Fibroblast of skin of scalp (primary cell): ENCODE results near the gene SCN8A.
"Not testable (repeated sequence)": the region's sequence is repeated elsewhere in the genome, so short reads cannot be mapped to it uniquely, and the experiment has no call there.

Source experiments
- DNase-seq: peaks from one replicate; pipeline ENCODE4 v3.0.0-alpha.2; 2013

The SCN8A gene

DNA sequence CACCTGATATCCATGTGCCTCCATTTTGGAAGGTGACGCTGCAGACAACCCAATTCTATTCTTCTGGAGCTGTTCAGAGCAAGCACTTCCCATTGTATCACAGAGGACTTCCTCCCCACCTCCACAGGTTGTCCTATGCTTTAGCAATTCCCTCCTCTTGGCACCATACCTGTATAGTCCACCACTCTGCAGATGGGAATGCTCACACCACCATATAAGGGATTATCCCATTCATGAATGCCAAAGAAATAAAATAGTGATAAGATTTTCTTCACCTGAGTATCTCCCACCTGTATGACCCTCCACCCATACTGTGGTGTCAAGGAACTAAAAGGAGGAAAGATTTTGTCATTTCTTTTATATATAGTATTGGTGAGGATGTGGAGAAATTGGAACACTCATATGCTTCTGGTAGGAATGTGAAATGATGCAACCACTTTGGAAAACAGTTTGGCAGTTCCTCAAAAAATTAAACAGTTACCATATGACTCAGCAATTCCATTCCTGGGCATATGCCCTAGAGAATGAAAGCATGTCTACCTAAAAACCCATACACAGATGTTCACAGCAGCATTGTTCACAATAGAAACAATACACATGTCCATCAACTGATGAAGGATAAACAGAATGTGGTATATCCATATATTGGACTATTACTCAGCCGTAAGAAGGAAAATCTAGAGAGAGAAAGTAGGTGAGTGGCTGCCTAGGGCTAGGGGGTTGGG, 182.3 kb downstream of the SCN8A start:
- DNase-seq: peak; percentile 93

DNA sequence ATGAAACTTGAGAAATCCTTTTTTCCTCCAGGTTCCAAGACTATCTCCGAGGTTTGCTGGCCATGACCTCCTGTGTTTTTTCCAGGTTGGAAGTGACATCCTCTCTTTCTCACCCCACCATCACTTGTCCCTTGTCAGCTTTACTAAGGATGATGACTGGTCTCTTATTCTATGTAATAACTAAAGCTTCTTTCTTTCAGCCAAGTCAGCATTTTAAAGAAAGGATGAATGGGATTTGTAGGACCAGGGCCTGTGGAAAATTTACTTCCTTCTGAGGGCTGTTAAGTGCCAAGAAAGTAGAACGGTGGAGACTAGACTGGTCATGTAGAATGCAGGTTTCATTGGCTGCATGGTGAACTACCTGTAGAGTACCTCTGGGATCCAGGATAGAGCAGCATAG, 183.9 kb downstream of the SCN8A start:
- DNase-seq: no peak

DNA sequence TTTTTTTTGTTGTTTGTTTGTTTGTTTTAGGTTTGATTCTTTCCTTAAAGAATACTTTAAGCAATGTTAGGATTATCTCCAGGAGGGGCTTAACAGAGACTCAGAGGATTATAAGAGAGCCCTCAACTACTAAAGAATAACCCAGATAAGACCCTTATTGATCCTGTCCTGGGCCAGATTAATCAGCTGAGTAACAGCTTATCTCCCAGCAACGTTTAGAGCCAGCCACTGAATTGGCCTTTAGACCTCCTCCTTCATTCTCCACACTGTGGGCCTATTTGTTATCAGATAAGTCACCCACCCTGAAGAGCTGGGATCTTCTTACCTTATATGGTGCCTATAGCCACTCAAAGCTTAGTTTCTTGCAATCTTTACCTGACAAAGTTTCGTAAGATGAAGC, 186.4 kb downstream of the SCN8A start:
- DNase-seq: no peak

DNA sequence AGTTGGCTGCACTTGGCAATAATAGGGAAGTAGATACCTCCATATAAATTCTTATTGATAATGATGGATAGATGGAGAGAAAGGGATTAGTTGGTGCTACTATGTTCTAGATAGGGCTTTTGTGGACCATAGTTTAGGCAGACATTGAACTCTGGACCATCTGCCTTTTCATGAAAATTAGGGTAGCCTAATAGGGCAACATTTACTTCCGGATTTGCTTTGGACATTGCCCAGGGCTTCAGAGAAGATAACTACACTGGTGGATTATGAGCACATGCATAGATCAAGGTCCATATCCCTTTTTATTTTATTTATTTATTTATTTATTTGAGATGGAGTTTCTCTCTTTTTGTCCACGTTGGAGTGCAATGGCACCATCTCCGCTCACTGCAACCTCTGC, 186.9 kb downstream of the SCN8A start:
- DNase-seq: no peak

DNA sequence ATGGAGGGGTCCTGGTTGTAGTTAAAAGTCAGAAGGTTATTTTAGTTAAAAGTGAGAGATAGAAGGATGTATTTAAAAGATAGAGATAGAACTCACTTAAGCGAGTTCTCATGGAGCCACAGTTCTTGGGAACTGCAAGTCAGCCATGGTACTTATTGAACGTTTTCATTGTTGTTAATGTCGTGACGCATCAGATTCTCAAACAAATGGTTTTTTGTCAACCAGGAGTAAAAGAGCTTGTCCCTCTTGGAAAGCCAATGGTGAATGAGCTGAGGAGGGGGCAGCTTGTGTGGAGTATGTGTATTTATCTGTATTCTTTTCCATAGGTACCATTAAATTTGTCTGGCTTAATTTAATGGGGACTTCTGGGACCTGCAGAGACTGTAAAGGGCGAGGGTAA, 188.8 kb downstream of the SCN8A start:
- DNase-seq: no peak

DNA sequence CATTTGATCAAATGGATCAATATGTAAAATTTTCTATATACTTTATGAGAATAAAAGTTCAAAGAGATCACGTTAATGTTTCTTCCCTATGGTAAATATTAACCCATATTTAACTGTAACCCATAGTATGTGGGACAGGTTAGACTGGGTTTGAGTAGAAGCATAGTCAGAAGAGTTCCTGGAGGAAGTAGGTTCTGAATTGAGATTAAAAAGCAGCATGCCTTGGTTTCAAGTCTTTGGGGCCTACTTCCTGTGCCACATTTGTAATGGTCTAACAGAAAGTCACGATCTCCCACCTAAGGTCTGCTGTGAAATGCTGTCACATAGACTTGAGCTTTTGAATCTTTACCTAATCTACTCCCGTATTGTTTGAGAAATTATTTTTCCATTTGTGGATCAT, 193.7 kb downstream of the SCN8A start:
- DNase-seq: no peak

DNA sequence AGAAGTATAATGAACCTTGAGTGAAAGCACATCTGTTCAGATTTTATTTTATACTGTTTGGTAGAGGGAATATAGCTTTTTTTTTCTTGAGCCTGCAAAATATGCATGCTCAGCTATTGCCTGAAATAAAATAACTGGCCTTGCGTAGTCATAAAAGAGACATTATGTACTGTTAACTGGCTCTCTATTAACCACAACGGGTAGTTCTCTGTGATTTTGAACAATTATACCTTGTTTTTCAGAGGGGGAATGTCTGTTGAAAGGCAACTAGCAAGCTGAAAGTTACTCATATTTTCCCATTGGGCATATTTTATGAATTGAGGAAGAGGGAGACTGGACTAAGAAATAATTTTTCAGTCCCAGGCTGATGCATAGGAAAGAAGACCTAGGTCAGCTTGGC, 194.9 kb downstream of the SCN8A start:
- no peak for DNase-seq

DNA sequence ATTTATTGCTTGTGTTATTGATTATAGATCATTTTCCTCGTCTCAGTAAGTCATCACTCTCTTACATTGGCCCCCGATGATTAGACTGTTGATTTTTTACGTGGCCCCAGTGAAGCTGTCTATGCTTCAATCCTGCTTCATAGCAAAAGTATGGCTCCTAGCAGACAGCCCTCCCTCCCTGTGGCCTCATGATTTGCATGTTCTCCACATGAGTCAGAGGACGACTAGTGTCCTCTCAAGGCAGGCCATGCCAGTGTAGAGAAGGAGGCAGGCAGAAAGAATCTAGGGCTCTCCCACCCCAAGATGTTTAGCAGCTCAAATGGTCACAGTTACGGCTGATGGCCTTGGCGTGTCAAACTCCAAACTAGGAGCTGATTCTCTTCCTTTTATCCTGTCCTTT, 197.8 kb downstream of the SCN8A start:
- DNase-seq: peak; percentile 91

DNA sequence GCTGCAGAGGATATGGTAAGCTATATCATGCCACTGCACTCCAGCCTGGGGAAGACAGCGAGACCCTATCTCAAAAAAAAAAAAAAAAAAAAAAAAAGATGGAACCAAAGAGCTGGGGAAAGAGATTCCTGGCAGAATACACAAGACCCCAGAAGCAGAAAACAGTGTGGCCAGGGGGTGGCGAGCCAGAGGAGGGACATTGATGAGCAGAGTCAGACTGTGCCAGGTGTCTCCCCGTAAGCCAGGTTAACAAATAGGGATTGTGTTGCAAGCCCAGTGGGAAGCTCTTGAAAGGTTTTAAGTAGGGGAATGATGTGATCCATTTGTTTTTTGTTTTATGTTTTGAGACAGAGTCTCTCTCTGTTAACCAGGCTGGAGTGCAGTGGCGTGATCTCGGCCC, 201.4 kb downstream of the SCN8A start:
- no peak for DNase-seq

DNA sequence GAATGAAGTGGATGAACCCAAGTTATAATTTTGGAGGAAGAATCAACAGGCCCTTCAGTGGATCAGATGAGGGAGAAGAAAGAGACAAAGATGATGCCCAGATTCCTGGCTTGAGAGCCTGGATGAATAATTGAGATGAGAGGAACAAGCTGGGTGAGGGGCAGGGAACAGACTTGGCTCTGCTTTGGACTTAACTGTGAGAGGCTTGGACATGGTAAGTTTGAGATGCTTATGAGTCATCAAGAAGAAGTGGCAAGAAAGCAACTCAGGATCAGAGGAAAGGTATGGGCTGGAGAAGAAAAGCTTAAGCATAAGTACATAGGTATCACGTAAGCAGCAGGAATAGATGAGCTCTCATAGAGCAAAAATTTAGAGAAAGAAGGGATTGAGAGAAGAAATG, 202.2 kb downstream of the SCN8A start:
- peak; percentile 20 for DNase-seq

DNA sequence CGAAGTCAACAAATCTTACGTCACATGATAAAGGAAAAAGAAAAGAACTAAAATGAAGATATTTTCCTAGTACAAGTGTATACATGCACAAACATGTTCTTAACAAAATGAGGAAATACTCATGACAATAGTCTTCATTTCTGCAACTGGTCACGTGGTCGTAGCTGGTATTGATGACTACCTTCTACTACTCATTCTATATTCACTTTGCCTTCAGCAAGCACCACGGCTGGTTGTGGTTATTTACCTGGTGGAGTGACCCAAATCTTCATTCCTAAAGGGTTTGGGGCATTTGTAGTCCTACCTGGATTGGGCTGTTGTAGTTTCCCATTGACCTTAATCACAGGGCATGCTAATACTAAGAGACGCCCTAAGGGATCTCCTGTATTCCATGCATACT, 206.3 kb downstream of the SCN8A start:
- DNase-seq: no peak

DNA sequence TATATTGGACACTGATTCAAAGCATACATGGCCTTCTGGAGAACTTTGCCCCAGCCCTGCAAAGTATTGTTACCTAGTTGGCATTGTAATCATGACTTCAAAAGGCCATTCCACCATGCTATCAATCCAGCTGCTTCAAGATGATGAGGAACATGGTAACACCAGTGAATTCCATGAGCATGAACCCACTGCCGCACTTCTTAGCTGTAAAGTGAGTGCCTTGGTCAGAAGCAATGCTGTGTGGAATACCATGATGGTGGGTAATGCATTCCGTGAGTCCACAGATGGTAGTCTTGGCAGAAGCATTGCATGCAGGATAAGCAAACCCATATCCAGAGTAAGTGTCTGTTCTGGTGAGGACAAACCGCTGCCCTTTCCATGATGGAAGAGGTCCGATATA, 207.0 kb downstream of the SCN8A start:
- not testable (repeated sequence) for DNase-seq

DNA sequence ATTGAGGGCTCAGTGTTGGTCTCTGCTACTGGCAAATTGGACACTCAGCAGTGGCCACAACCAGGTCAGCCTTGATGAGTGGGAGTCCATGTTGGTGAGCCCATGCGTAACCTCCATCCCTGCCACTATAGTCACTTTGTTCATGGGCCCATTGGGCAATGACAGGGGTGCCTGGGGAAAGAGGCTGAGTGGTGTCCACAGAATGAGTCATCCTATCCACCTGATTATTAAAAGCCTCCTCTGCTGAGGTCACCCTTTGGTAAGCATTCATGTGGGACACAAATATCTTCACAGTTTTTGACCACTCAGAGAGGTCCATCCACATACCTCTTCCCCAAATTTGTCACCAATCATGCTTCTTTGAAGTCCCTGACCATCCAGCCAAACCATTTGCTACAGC, 207.5 kb downstream of the SCN8A start:
- DNase-seq: no peak

DNA sequence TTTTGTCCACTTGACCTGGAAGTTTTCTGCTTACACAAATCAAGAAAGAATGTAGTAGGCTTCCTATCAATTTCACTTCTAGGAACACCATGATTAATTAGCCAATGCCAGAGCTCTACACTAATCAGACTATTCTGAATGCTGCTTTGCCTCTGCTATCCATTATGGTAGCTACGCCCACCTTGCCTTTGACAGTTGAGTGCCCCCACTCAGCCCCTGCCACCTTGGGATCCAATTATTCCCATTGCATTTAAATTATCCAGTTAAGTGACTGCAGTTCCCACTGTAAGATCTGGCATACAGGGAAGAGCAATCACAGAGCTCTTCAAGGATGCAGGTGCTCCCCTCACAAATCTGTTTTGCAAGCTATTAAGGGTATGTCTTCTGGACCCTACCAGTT, 210.0 kb downstream of the SCN8A start:
- DNase-seq: no peak

DNA sequence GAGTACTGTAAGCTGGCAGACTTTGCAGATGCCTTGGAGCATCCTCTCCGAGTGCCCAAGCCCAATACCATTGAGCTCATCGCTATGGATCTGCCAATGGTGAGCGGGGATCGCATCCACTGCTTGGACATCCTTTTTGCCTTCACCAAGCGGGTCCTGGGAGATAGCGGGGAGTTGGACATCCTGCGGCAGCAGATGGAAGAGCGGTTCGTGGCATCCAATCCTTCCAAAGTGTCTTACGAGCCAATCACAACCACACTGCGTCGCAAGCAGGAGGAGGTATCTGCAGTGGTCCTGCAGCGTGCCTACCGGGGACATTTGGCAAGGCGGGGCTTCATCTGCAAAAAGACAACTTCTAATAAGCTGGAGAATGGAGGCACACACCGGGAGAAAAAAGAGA, 215.9 kb downstream of the SCN8A start:
- DNase-seq: no peak

DNA sequence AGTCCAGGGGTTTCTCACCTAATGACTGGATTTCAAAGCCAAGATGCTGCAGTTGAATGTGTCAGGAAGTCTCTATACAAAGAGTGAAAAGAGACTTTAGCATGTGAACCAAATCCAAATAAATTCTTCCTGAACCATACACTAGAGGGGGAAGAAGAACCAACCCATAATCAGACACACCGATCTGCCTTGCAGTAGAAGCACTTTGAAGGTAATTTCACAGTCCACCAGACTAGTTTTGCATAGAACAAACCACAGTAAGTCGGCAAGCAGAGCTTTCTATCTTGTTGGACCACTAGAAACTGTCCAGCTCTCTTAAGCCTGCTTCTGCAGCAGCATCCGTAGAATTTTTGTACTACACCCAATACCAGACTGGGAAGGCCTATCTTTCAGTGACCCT, 218.2 kb downstream of the SCN8A start:
- DNase-seq: no peak

DNA sequence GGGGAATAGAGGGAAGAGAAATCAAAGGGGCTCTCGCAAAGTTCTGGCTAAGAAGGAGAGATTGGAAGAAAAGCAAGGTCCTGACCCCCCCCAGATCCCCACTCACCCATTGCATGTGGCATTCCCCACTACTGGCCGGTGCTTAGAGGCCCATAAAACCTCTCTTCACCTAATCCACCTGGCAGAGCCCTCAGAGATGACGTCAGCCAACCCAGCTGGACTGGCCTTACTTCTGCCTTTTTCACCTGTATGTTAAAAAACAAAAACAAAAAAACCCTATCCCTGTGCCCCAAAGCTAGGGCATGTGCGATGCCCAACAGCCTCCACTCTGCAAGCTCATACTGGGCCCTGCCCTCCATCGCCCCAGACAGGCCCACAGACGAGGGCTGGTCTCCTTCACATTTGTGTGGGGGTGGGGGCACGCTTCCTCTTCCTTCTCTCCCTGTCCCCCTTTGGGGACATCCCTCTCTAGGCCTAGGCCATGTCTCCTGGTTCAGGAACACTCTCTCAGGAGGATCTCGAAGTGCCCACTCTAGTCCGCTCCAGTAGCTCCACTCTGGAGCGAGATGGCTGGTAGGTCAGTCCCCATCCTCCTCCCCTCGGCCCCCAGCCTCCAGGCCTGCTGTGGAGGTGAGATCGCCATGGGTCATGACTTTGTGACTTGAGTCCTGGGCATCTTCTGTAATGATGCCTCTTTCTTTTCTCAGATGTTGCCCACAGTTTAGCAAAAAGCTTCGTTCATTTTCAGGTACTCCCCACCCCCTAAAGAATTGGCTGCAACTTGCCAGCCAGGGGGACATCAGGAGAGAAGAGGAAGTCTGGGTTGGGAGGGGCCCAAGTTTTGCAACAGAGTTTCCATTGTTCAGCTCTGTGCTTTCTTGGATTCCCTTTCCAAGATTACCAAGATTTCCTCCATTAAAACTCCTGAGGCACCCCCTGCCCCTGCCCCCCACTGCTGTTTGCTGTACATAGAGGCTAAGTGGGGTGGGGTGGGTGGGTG, 220.5 kb downstream of the SCN8A start:
- no peak for DNase-seq

DNA sequence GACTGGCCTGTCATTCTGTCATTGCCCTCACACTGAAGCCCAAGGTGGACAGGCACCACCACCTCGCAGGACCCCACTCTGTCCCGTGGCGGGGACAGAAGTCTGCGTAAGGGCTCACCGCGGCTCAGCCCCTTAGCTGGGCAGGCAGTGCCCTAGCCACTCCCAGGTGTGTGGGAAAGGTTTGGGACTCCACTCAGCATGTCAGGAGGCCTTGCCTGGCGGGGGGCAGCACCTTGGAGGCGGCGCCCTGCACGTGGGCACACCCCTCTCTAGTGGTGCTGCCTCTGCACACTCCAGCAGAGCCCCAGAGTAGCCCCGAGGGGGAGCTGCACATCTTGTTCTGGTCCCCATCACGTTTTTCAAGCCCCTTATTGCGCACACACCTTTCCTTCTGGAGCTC, 221.8 kb downstream of the SCN8A start:
- no peak for DNase-seq

DNA sequence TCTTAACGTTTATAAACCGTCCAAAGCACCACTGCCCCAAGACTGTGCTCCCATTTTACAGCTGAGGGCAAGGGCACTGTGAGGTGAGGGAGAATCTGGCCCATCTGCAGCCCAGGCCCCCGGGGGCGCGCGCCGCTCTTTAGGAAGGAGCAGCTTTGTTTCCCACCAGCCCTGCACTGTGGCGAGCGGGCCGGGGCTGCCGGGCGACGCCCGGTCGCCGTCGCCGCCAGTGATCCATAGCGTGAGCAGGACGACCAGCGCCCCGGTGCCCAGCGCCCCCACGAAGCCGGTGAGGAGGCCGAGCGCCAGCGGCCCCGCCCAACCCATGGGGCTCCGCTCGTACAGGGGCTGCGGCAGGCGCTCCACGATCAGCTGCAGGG, 222.9 kb downstream of the SCN8A start:
- no peak for DNase-seq

DNA sequence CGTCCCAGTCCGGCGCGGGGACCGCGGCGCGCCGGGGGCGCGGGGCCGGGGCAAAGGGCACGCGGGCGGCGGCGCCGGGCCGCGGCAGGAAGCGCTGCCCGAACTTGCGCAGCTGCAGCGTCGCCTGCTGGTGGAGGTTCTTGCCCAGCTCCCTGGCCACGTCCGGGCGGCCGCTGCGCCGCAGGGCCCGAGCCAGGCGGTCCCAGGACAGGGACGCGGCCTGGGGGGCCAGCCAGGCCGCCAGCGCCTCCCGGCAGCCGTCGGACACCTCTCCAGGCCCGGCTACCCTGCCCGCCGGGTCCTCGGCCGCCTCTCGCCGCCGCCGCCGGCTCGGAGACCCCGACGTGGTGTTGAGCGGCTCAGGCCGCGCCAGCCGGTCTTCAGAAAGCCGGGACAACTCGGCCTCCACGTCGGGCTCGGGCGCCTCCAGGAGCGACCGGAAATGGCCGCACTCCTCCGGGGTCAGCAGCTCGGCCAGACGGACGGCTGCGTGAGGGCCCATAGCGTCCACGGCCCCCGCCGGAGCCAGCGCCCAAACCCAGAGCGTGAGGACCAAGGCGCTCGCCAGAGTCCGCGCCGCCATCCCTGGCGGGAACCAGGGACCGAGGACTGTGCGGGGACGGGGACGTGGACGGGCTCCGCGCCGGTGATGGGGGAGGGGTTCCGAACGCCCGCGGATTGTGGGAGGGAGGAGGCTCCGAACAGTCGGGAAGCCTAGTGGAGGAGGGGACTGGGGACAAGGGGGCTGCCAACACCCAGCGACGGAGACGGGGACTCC, 223.5 kb downstream of the SCN8A start:
- peak; percentile 80 for DNase-seq

DNA sequence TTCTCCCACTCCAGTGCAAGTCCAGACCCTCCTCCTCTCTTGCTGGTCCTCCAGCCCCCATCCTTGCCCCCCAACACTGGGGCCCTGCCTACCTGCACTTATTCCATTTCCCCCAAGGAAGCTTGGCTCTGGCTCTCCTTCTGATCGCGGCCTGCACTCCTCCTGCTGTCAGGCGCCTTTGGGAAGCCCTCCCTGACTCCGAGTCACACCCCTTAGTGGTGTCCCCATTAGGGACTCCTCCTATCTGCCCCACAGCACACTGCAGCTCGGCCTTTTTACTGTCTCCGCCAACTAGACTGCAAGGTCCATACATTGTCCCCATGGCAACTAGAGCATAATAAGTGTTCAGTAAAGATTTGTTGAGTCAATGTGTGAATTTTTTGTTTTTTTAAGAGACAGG, 224.5 kb downstream of the SCN8A start:
- no peak for DNase-seq

DNA sequence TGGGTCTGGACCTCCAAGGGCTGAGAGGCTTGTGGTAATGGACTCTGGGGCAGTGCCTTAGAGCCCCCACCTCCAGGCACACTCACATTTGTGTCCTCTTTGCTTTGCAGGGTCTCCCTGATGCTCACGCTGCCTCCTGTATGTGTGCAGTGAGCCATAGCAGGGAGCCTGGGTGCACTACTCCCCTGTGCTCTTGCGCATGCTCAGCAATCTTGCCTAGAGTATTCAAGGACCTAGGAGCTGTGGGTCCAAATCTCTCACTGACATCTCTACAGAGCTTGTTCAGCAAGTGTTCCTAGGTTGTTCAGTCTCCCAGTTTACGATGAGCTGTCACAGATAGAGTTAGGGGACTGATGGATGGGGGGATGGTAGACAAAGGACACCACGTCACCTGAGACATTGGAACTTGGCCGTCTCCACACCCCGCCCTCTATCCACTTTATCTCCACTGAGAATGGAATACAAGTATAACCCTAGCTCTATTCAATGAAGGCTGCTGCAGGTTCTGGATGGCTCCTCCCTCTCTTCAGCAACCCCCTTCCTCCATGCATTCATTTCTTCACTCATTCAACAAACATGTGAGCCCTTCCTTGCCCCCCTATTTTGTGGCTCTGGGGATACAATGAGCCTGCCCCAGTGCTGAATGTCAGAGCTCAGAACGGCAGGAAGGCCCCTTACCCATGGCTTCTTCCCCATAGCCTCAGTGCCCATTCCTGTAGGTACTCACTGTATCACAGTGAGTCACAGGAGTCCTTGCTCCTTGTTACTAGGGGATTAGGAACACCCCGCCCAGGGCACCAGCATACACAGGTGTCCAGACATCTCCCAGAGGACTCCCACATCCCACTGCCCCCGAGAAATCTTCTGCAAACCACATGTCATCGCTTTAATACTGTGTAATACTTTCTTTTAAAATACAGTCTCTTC, 226.3 kb downstream of the SCN8A start:
- no peak for DNase-seq
